WTC11 (cell line): Measurements from ENCODE around the gene CERS1. TPM values are rescaled to one million over a fixed set of nuclear protein-coding genes. Genes with fewer than 3 reads are reported as not detected.

Experiments used
- ATAC-seq: fragments of 200-7000 bp; cut with Tn5 transposase; 2 replicates; pipeline ENCODE4 v1.10.0; 2021; ENCODE audit warnings: mild to moderate bottlenecking, moderate library complexity
- CTCF ChIA-PET: fragments of 300-600 bp; sonication (Branson Sonifier 250); formaldehyde crosslinking; loops from one replicate; lab custom pipeline; 2021; ENCODE audit warnings: antibody characterized with exemption; lab: Charles Lee
- POLR2A ChIA-PET: fragments of 350-600 bp; sonication (Branson Sonifier 250); formaldehyde crosslinking; loops from one replicate; lab custom pipeline; 2021; ENCODE audit warnings: antibody characterized with exemption; lab: Charles Lee
- DNase-seq: peaks from one replicate; pipeline ENCODE4 v3.0.0; 2021; ENCODE audit warnings: low spot score
- H3K27ac Mint-ChIP-seq: 2 replicates; pipeline ENCODE4 v1.8.0; 2021; ENCODE audit warnings: mixed read lengths
- H3K27me3 Mint-ChIP-seq: 2 replicates; pipeline ENCODE4 v1.8.0; 2021; ENCODE audit warnings: low read depth, mild to moderate bottlenecking, moderate library complexity, mixed read lengths
- H3K36me3 Mint-ChIP-seq: 2 replicates; pipeline ENCODE4 v1.8.0; 2021; ENCODE audit warnings: mixed read lengths
- H3K4me1 Mint-ChIP-seq: 2 replicates; pipeline ENCODE4 v1.8.0; 2022; ENCODE audit warnings: mixed read lengths
- H3K4me3 Mint-ChIP-seq: 2 replicates; pipeline ENCODE4 v1.8.0; 2021; ENCODE audit warnings: mild to moderate bottlenecking, moderate library complexity, mixed read lengths
- H3K9me3 Mint-ChIP-seq: 2 replicates; pipeline ENCODE4 v1.8.0; 2021; ENCODE audit warnings: mixed read lengths
- AFF4 ChIP-seq: sonication (generic); formaldehyde crosslinking; IDR thresholded peaks from 2 replicates; pipeline ENCODE4 v1.8.1; 2023; ENCODE audit warnings: mild to moderate bottlenecking, missing genetic modification reagents, borderline replicate concordance
- ARID4B ChIP-seq: sonication (generic); formaldehyde crosslinking; IDR thresholded peaks from 2 replicates; pipeline ENCODE4 v1.8.0; 2023; ENCODE audit warnings: missing genetic modification reagents, mild to moderate bottlenecking, borderline replicate concordance
- CREB1 ChIP-seq: sonication (generic); formaldehyde crosslinking; IDR thresholded peaks from 2 replicates; pipeline ENCODE4 v1.8.0; 2023; ENCODE audit warnings: mild to moderate bottlenecking, missing genetic modification reagents
- E2F1 ChIP-seq: sonication (generic); formaldehyde crosslinking; IDR thresholded peaks from 2 replicates; pipeline ENCODE4 v1.8.0; 2022; ENCODE audit warnings: mild to moderate bottlenecking, missing genetic modification reagents
- ZNF512 ChIP-seq: sonication (generic); formaldehyde crosslinking; IDR thresholded peaks from 2 replicates; pipeline ENCODE4 v1.8.1; 2022; ENCODE audit warnings: missing genetic modification reagents, borderline replicate concordance
- total RNA-seq: library from RNA; stranded (reverse); gene quantifications from 3 replicates; pipeline ENCODE4 v1.2.3, GENCODE V29; 2021
- TF ChIP-seq, protein P1 (sequence below): sonication (generic); formaldehyde crosslinking; IDR thresholded peaks from 2 replicates; pipeline ENCODE4 v1.8.0; 2022; ENCODE audit warnings: missing genetic modification reagents
- TF ChIP-seq, protein P2 (sequence below): sonication (generic); formaldehyde crosslinking; IDR thresholded peaks from 2 replicates; pipeline ENCODE4 v1.8.1; 2023; ENCODE audit warnings: mild to moderate bottlenecking, missing genetic modification reagents, moderate library complexity
- TF ChIP-seq, protein P3 (sequence below): sonication (generic); formaldehyde crosslinking; IDR thresholded peaks from 2 replicates; pipeline ENCODE4 v1.8.0; 2022; ENCODE audit warnings: mild to moderate bottlenecking, missing genetic modification reagents

Gene CERS1
- total RNA-seq, 1 experiment from 2014 or later: 14.7 TPM

DNA sequence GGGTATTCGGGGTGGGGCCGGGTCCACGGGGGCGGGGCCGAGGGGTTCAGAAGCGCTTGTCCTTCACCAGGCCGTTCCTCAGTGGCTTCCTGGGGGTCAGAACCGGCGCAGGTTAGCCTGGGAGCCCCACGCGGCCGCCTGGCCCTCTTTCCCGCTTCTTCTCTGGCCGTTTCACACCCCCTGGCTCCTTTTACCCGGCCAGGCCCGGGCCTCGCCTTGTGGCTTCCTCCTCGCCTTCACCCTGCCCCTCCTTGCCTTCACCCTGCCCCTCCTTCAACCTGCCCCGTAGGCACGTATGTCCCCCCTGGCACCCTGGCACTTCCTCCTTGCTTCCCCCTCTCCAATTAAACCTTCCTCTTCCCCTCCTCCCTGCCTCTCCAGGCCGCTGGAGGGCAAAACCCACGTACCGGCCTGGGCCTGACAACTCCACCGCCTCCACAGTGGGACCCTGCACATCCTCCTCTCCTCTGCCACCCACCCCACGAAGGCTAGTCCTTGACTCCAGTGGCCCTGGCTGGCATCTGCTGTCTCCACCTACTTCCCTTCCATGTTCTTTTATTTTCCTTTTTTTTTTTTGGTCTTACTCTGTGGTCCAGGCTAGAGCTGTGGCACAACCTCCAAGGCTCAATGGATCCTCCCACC, 25.3 kb downstream of the CERS1 start (continued):
- no peak for TF ChIP-seq ARID4B
- TF ChIP-seq CREB1 (CRISPR knock-in tag): no peak
- TF ChIP-seq, protein P1, sequence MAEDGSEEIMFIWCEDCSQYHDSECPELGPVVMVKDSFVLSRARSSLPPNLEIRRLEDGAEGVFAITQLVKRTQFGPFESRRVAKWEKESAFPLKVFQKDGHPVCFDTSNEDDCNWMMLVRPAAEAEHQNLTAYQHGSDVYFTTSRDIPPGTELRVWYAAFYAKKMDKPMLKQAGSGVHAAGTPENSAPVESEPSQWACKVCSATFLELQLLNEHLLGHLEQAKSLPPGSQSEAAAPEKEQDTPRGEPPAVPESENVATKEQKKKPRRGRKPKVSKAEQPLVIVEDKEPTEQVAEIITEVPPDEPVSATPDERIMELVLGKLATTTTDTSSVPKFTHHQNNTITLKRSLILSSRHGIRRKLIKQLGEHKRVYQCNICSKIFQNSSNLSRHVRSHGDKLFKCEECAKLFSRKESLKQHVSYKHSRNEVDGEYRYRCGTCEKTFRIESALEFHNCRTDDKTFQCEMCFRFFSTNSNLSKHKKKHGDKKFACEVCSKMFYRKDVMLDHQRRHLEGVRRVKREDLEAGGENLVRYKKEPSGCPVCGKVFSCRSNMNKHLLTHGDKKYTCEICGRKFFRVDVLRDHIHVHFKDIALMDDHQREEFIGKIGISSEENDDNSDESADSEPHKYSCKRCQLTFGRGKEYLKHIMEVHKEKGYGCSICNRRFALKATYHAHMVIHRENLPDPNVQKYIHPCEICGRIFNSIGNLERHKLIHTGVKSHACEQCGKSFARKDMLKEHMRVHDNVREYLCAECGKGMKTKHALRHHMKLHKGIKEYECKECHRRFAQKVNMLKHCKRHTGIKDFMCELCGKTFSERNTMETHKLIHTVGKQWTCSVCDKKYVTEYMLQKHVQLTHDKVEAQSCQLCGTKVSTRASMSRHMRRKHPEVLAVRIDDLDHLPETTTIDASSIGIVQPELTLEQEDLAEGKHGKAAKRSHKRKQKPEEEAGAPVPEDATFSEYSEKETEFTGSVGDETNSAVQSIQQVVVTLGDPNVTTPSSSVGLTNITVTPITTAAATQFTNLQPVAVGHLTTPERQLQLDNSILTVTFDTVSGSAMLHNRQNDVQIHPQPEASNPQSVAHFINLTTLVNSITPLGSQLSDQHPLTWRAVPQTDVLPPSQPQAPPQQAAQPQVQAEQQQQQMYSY (CRISPR knock-in tag): no peak
- no peak for TF ChIP-seq ZNF512 (CRISPR knock-in tag)
- no peak for TF ChIP-seq AFF4 (CRISPR knock-in tag)
- TF ChIP-seq, protein P2, sequence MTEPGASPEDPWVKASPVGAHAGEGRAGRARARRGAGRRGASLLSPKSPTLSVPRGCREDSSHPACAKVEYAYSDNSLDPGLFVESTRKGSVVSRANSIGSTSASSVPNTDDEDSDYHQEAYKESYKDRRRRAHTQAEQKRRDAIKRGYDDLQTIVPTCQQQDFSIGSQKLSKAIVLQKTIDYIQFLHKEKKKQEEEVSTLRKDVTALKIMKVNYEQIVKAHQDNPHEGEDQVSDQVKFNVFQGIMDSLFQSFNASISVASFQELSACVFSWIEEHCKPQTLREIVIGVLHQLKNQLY (CRISPR knock-in tag): no peak
- TF ChIP-seq, all 79 proteins: peak for 0

DNA sequence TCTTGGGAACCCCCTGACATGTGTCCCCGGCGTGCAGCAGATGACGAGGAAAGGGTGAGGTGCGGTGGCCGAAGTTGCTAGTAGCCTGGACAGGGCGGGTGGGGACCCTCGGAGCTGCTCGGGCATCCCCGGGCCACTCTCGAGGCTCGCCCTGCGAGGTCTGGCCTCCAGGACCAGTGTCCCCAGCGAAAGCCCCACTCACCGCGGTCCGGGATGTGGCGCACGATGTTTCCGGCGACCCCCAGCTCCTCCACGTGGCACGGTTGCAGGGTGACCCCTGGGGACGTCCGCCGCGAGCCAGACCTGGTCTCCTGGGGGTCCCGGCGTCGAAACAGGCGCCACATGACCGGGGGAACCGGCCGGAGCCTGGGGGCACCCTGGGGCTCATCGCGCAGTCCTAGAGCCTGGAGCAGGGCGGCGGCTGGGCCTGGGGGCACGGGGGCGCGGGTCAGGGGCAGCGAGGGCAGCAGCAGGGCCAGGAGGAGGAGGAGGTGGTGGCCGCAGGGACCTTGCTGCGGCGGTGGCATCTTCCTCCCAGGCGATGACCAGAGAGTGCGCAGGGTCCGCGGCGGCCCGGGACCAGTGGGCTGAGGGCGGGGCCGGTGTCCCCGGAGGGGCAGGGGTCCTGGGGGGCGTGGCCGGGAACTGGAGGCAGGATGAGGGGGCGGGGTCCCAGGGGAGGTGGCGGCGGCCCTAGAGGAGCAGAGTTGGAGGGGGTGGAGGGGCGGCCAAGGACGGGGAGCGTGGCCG, 26.0 kb downstream of the CERS1 start:
- Mint-ChIP-seq H3K27ac (no peak overlapping the region), H3K4me3 (no peak overlapping the region), H3K9me3 (no peaks in the 10 kb centered on the region), H3K36me3 (peaks cover 8% of the 10 kb centered on the region; the same call in 1 of the 2 replicates), H3K4me1 (peaks cover 14% of the 10 kb centered on the region), H3K27me3 (peaks cover 26% of the 10 kb centered on the region)
- ATAC-seq: peak; percentile 62
- TF ChIP-seq, protein P3, sequence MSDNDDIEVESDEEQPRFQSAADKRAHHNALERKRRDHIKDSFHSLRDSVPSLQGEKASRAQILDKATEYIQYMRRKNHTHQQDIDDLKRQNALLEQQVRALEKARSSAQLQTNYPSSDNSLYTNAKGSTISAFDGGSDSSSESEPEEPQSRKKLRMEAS (CRISPR knock-in tag): 0 out of 2 replicates have a peak, but pooled peaks have one; percentile 32
- no peak for TF ChIP-seq E2F1 (CRISPR knock-in tag)
- peak; percentile 83 for DNase-seq
- ChIA-PET POLR2A (no interaction called here), CTCF (interaction anchor here (1.3 to 1.5 kb wide), 3 partner anchors 23 to 97 kb away, joined by 3 to 9 read pairs (median 9); partner anchors contain the start of gene CERS1)
